K562 (cell line): ENCODE measurements around the gene CALR3. TPM values are rescaled to one million over a fixed set of nuclear protein-coding genes. Genes with fewer than 3 reads are reported as not detected.

Experiments
- ATAC-seq: fragments of 200-7000 bp; cut with Tn5 transposase; 3 replicates; pipeline ENCODE4 v1.9.1; 2020; ENCODE audit warnings: moderate library complexity
- BruUV-seq: library from RNA; stranded (reverse); fragments of 400-500 nt; replicated peaks from 2 replicates; lab custom pipeline; 2021; lab: Mats Ljungman, UMichigan
- CTCF ChIA-PET: fragments of 300-600 bp; formaldehyde crosslinking; extraction: SDS; loops from one replicate; lab custom pipeline; 2021; ENCODE audit warnings: low intra/inter-chr PET ratio; lab: Yijun Ruan, JAX
- POLR2A ChIA-PET: fragments of 300-600, 350-650 bp; sonication (Branson Sonifier 250); formaldehyde crosslinking; extraction: SDS; loops from one replicate; lab custom pipeline; 2021; ENCODE audit warnings: antibody characterized with exemption, inconsistent platforms; lab: Yijun Ruan, JAX
- DNase-seq, 4 experiments: peaks; one replicate each; pipeline versions ENCODE4 v3.0.0 to v3.0.0-alpha.2; 2011 to 2018; ENCODE audit warnings: low spot score in 3 of 4, mixed read lengths in 3 of 4; ENCODE audit errors: extremely low read depth in 1 of 4
- FAIRE-seq: peaks from 2 replicates; lab custom pipeline; 2011; peaks lifted over from hg19 to GRCh38; lab: Jason Lieb, UNC
- H2AFZ ChIP-seq: 2 replicates; pipeline ENCODE4 v1.6.0; 2011; ENCODE audit warnings: low read depth, low read length, control low read depth, inconsistent platforms
- H3K27ac ChIP-seq: fragments of 200-600 bp; 3 replicates; pipeline ENCODE4 v1.8.0; 2011; ENCODE audit warnings: low read depth, mild to moderate bottlenecking, control low read depth, inconsistent platforms, low read length, moderate library complexity, mixed read lengths; ENCODE audit errors: extremely low read depth
- H3K27me3 ChIP-seq, 2 experiments: fragments of 300-600 bp in 1 of 2; 2 replicates in 1 of 2; 3 replicates in 1 of 2; pipeline versions ENCODE4 v1.6.0 to v1.8.0; 2011; ENCODE audit warnings: inconsistent platforms in 2 of 2, low read length in 2 of 2, mild to moderate bottlenecking in 1 of 2, mixed read lengths in 1 of 2, moderate library complexity in 1 of 2; ENCODE audit not compliant: control insufficient read depth in 2 of 2, insufficient read depth in 2 of 2
- H3K36me3 ChIP-seq: fragments of 300-600 bp; 3 replicates; pipeline ENCODE4 v1.8.0; 2011; ENCODE audit warnings: mild to moderate bottlenecking, low read length, inconsistent platforms; ENCODE audit not compliant: control insufficient read depth, insufficient read depth
- H3K4me1 ChIP-seq, 2 experiments: fragments of 200-600 bp in 1 of 2; replicated peaks in 1 of 2; 2 replicates in 1 of 2; 3 replicates in 1 of 2; pipeline versions ENCODE4 v1.5.1 to v1.8.0; 2011; ENCODE audit warnings: inconsistent platforms in 2 of 2, low read length in 2 of 2, mild to moderate bottlenecking in 1 of 2, mixed read lengths in 1 of 2, moderate library complexity in 1 of 2; ENCODE audit not compliant: control insufficient read depth in 2 of 2, insufficient read depth in 2 of 2
- H3K4me2 ChIP-seq: 2 replicates; pipeline ENCODE4 v1.6.1; 2011; ENCODE audit warnings: low read length, control low read depth, inconsistent platforms, mixed read lengths; ENCODE audit not compliant: insufficient read depth
- H3K4me3 ChIP-seq: fragments of 200-600 bp; sonication (generic), shearing (Covaris generic); 2 replicates; pipeline ENCODE4 v1.5.1; 2016; ENCODE audit warnings: control low read depth, inconsistent platforms
- H3K79me2 ChIP-seq: fragments of 200-600 bp; 3 replicates; pipeline ENCODE4 v1.8.0; 2011; ENCODE audit warnings: low read length, inconsistent platforms; ENCODE audit not compliant: control insufficient read depth, insufficient read depth
- H3K9ac ChIP-seq, 2 experiments: 2 replicates each; pipeline versions ENCODE4 v1.6.0 to v1.6.1; 2011; ENCODE audit warnings: low read depth in 2 of 2, low read length in 2 of 2, control low read depth in 1 of 2, inconsistent platforms in 1 of 2, mild to moderate bottlenecking in 1 of 2, mixed read lengths in 1 of 2; ENCODE audit not compliant: insufficient read depth in 1 of 2
- H3K9me1 ChIP-seq: one replicate; pipeline ENCODE4 v1.6.0; 2011; ENCODE audit warnings: inconsistent platforms, mild to moderate bottlenecking, low read length, moderate library complexity; ENCODE audit not compliant: control insufficient read depth, insufficient read depth
- H3K9me3 ChIP-seq: replicated peaks from 2 replicates; pipeline ENCODE4 v1.5.1; 2011; ENCODE audit warnings: low read depth, low read length, inconsistent platforms; ENCODE audit not compliant: control insufficient read depth, insufficient read depth
- H4K20me1 ChIP-seq: replicated peaks from 2 replicates; pipeline ENCODE4 v1.6.1; 2011; ENCODE audit warnings: low read length, inconsistent platforms, mixed read lengths; ENCODE audit not compliant: control insufficient read depth, insufficient read depth
- CHD2 ChIP-seq: IDR thresholded peaks from 2 replicates; pipeline ENCODE4 v1.6.1; 2011; ENCODE audit warnings: low read depth, low read length
- EP300 ChIP-seq: IDR thresholded peaks from 2 replicates; pipeline ENCODE4 v1.6.1; 2012; ENCODE audit warnings: low read length, improper control_type of control experiment
- PTTG1 ChIP-seq: fragments of 450-650 bp; IDR thresholded peaks from 2 replicates; pipeline ENCODE4 v1.6.1; 2016; ENCODE audit warnings: low read depth, mild to moderate bottlenecking, missing genetic modification characterization, missing compliant biosample characterization
- RBBP5 ChIP-seq: fragments of 200-600 bp; sonication (generic); IDR thresholded peaks from 2 replicates; pipeline ENCODE4 v1.6.1; 2012; ENCODE audit warnings: borderline replicate concordance, mild to moderate bottlenecking, low read length, control low read depth, inconsistent platforms; ENCODE audit not compliant: insufficient read depth, poor library complexity, severe bottlenecking
- RBM17 ChIP-seq: fragments of 200-400 bp; formaldehyde crosslinking; IDR thresholded peaks from 2 replicates; pipeline ENCODE4 v1.6.1; 2017; ENCODE audit warnings: low read depth, mild to moderate bottlenecking, low read length, borderline replicate concordance
- ZFPM2 ChIP-seq: fragments of 250-450 bp; sonication (Bioruptor Pico); IDR thresholded peaks from 2 replicates; pipeline ENCODE4 v1.5.1; 2022; ENCODE audit warnings: mild to moderate bottlenecking
- ZNF133 ChIP-seq: fragments of 250-450 bp; sonication (Bioruptor Pico); IDR thresholded peaks from 2 replicates; pipeline ENCODE4 v1.4.0; 2020; ENCODE audit warnings: mild to moderate bottlenecking
- ZNF830 ChIP-seq: fragments of 250-450 bp; sonication (Bioruptor Pico); IDR thresholded peaks from 2 replicates; pipeline ENCODE4 v1.5.0; 2021; ENCODE audit warnings: mild to moderate bottlenecking
- WGBS: fragments of 100-300 bp; shearing (Covaris generic); methylation state at CpG from one replicate; pipeline ENCODE4 v1.1.6; 2016; ENCODE audit warnings: low coverage, mixed read lengths; ENCODE audit not compliant: insufficient coverage; ENCODE audit errors: missing lambda C conversion rate; 5-methylcytosine and 5-hydroxymethylcytosine counted together
- in situ Hi-C: fragments of 300-500 bp; cut with MboI; formaldehyde crosslinking; loops from 4 replicates; pipeline ENCODE4 v1.15.0; 2018; ENCODE audit warnings: inconsistent platforms, mixed read lengths
- intact Hi-C: fragments of 100-400 bp; cut with micrococcal nuclease; formaldehyde crosslinking; loops from 2 replicates; pipeline ENCODE4 v1.14.2; 2022
- polyA plus RNA-seq, 8 experiments: library from polyadenylated mRNA; depleted of rRNA in 4 of 8; stranded (reverse) in 5 of 8; unstranded in 3 of 8; fragments of >200 nt; fragmentation: Nextera tagmentation in 2 of 8; fragmentation: Illumina TruSeq in 1 of 8; extraction: Ambion mirVana in 2 of 8; extraction: Trizol in 1 of 8; gene quantifications; 2 replicates each; pipeline versions ENCODE4 v1.2.1 to v1.2.3, GENCODE V29; 2011 to 2014; ENCODE audit warnings: inconsistent platforms in 1 of 8, missing spikeins in 1 of 8
- total RNA-seq, 7 experiments: library from RNA; depleted of rRNA in 6 of 7; stranded (reverse); fragments of >200 nt in 6 of 7; fragmentation: Illumina TruSeq in 2 of 7; extraction: Trizol in 2 of 7; gene quantifications; 2 replicates each; pipeline versions ENCODE4 v1.2.1 to v1.2.3, GENCODE V29; 2011 to 2021; ENCODE audit warnings: low replicate concordance in 1 of 7
- TF ChIP-seq, protein P1 (sequence below): fragments of 200-800 bp; sonication (Bioruptor generic); IDR thresholded peaks from 2 replicates; pipeline ENCODE4 v1.6.1; 2017; ENCODE audit warnings: missing genetic modification characterization, missing compliant biosample characterization
- TF ChIP-seq, protein P2 (sequence below): fragments of 450-650 bp; formaldehyde crosslinking; conservative IDR thresholded peaks from 2 replicates; pipeline ENCODE4 v1.4.0; 2022; ENCODE audit warnings: mild to moderate bottlenecking, missing genetic modification characterization

CALR3 gene
- total and polyA plus RNA-seq, 9 of the 15 experiments (the other 6 are each of a cell fraction or from before 2014, with no cell fraction given), result 0.15 to 0.41 (median 0.22) TPM; not detected in 4

DNA sequence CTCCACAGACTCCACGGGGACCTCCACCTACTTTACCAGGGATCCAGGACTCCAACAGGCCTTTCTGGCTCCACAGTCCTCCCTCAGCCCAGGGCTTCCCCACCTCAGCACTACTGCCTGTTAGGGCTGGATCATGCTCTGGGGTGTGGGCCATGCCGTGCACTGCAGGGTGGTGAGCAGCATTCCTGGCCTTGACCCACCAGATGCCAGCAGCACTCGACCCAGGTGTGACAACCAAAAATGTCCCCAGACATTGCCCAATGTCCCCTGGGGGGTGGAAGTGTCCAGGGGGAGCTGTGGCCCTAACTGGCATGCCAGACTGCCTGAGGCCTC, 66.2 kb downstream of the CALR3 start:
- Histone ChIP-seq H3K27ac (no peak overlapping the region), H3K4me3 (no peak overlapping the region), H2AFZ (no peak overlapping the region), H3K4me1 (0 out of 5 replicates have a peak, but pooled peaks cover 0 to 8% of the 10 kb centered on the region in 2 experiments), H3K27me3 (no peaks in the 10 kb centered on the region), H3K4me2 (no peak overlapping the region), H4K20me1 (no peaks in the 10 kb centered on the region), H3K9me3 (no peaks in the 10 kb centered on the region), H3K79me2 (no peaks in the 10 kb centered on the region), H3K36me3 (peaks cover 66% of the 10 kb centered on the region; the same call in 2 of the 3 replicates), H3K9ac (no peak overlapping the region; a peak in 1 of 4 replicates), H3K9me1 (no peaks in the 10 kb centered on the region)
- in situ Hi-C loops, result no loop called here
- no TSS peak for BruUV-seq
- FAIRE-seq, result no peak
- POLR2A ChIA-PET, result no interaction called here
- intact Hi-C loops, result no loop called here
- CTCF ChIA-PET, result no interaction called here
- no peak for TF ChIP-seq RBBP5
- no peak for TF ChIP-seq CHD2
- no peak for TF ChIP-seq ZNF133 (CRISPR knock-in tag)
- TF ChIP-seq RBM17, result no peak
- TF ChIP-seq PTTG1 (tag), result no peak
- no peak for TF ChIP-seq ZFPM2 (CRISPR knock-in tag)
- TF ChIP-seq EP300, result no peak
- no peak for TF ChIP-seq ZNF830
- TF ChIP-seq, protein P1, sequence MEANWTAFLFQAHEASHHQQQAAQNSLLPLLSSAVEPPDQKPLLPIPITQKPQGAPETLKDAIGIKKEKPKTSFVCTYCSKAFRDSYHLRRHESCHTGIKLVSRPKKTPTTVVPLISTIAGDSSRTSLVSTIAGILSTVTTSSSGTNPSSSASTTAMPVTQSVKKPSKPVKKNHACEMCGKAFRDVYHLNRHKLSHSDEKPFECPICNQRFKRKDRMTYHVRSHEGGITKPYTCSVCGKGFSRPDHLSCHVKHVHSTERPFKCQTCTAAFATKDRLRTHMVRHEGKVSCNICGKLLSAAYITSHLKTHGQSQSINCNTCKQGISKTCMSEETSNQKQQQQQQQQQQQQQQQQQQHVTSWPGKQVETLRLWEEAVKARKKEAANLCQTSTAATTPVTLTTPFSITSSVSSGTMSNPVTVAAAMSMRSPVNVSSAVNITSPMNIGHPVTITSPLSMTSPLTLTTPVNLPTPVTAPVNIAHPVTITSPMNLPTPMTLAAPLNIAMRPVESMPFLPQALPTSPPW, result no peak
- TF ChIP-seq, protein P2, sequence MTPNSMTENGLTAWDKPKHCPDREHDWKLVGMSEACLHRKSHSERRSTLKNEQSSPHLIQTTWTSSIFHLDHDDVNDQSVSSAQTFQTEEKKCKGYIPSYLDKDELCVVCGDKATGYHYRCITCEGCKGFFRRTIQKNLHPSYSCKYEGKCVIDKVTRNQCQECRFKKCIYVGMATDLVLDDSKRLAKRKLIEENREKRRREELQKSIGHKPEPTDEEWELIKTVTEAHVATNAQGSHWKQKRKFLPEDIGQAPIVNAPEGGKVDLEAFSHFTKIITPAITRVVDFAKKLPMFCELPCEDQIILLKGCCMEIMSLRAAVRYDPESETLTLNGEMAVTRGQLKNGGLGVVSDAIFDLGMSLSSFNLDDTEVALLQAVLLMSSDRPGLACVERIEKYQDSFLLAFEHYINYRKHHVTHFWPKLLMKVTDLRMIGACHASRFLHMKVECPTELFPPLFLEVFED (CRISPR knock-in tag), result no peak
- WGBS, result 86% methylated on average over 3 of the region's 3 CpGs
- ATAC-seq, result no peak
- no peak for DNase-seq
